ENCODE measurements around the gene ALG3. TPM values are rescaled to one million over a fixed set of nuclear protein-coding genes. Genes with fewer than 3 reads are reported as not detected.

The ALG3 gene
- total and polyA plus RNA-seq, 2 experiments from 2014 or later: 76.9 to 109 TPM

GRCh38 chr3:184283681-184284080 is 34.9 kb upstream of the ALG3 start:
- DNase-seq (ENCODE audit: low spot score) (no peak), ATAC-seq (no peak)
- Histone ChIP-seq H3K4me2 (no peak overlapping the region), H3K4me3 (no peak overlapping the region), H3K27me3 (ENCODE audit: insufficient read depth) (no peaks in the 10 kb centered on the region), H2AFZ (no peak overlapping the region), H3F3A (replicated peaks; ENCODE audit: low read depth) (no peaks in the 10 kb centered on the region), H3K4me1 (ENCODE audit: insufficient read depth) (no peaks in the 10 kb centered on the region), H3K27ac (ENCODE audit: low read depth) (no peak overlapping the region), H4K20me1 (replicated peaks; ENCODE audit: insufficient read depth) (no peaks in the 10 kb centered on the region), H3K79me2 (replicated peaks; ENCODE audit: insufficient read depth) (no peaks in the 10 kb centered on the region), H3K9me2 (ENCODE audit: insufficient read depth) (no peaks in the 10 kb centered on the region), H3K36me3 (ENCODE audit: insufficient read depth) (no peaks in the 10 kb centered on the region)
- Mint-ChIP-seq H3K4me1 (peaks cover 5% of the 10 kb centered on the region; the same call in 1 of the 3 replicates), H3K9me3 (no peaks in the 10 kb centered on the region), H3K4me3 (no peak overlapping the region), H3K36me3 (ENCODE audit: low read depth) (no peaks in the 10 kb centered on the region), H3K27me3 (ENCODE audit: insufficient read depth, low read depth, poor library complexity) (peaks cover 13% of the 10 kb centered on the region), H3K27ac (no peak overlapping the region)
- TF ChIP-seq, protein P1, sequence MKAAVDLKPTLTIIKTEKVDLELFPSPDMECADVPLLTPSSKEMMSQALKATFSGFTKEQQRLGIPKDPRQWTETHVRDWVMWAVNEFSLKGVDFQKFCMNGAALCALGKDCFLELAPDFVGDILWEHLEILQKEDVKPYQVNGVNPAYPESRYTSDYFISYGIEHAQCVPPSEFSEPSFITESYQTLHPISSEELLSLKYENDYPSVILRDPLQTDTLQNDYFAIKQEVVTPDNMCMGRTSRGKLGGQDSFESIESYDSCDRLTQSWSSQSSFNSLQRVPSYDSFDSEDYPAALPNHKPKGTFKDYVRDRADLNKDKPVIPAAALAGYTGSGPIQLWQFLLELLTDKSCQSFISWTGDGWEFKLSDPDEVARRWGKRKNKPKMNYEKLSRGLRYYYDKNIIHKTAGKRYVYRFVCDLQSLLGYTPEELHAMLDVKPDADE (IDR thresholded peaks at IDR 0.05): no peak

DNA sequence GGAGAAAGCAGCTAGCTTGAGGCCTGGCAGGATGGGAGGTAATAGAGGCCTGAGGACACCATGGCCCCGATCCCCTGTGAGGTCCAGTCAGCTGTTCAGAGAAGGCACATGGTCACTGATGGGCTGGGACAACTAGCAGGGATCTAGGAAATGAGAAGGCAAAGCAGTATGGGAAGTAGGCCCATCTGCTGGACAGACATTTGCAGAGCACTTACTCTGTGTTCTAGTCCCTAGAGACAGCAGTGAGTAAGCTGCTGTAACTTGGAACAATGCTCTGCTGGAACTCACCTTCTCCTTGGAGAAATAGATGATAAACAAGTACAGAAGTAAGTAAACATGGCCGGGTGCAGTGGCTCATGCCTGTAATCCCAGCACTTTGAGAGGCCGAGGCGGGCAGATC is 34.2 kb upstream of the ALG3 start:
- Histone ChIP-seq H3K79me2 (replicated peaks; ENCODE audit: insufficient read depth) (no peaks in the 10 kb centered on the region), H4K20me1 (replicated peaks; ENCODE audit: insufficient read depth) (no peaks in the 10 kb centered on the region), H3K36me3 (ENCODE audit: insufficient read depth) (no peaks in the 10 kb centered on the region), H3K4me1 (ENCODE audit: insufficient read depth) (no peaks in the 10 kb centered on the region), H3F3A (replicated peaks; ENCODE audit: low read depth) (no peaks in the 10 kb centered on the region), H3K4me2 (no peak overlapping the region), H3K27ac (ENCODE audit: low read depth) (no peak overlapping the region), H2AFZ (no peak overlapping the region), H3K9me2 (ENCODE audit: insufficient read depth) (no peaks in the 10 kb centered on the region), H3K27me3 (ENCODE audit: insufficient read depth) (peaks cover 2% of the 10 kb centered on the region; the same call in 1 of the 2 replicates), H3K4me3 (no peak overlapping the region)
- Mint-ChIP-seq H3K27me3 (ENCODE audit: insufficient read depth, low read depth, poor library complexity) (peaks cover 14% of the 10 kb centered on the region), H3K4me1 (peaks cover 5% of the 10 kb centered on the region; the same call in 1 of the 3 replicates), H3K27ac (no peak overlapping the region), H3K9me3 (no peaks in the 10 kb centered on the region), H3K4me3 (no peak overlapping the region), H3K36me3 (ENCODE audit: low read depth) (no peaks in the 10 kb centered on the region)
- no peak for DNase-seq (ENCODE audit: low spot score)
- no peak for ATAC-seq
- no peak for TF ChIP-seq JUNB (IDR thresholded peaks at IDR 0.05; ENCODE audit: unreplicated experiment)
- TF ChIP-seq ZNF331 (CRISPR knock-in tag; IDR thresholded peaks at IDR 0.05; ENCODE audit: low read depth): peak; percentile 52; the same call in 1 of the 2 replicates

DNA sequence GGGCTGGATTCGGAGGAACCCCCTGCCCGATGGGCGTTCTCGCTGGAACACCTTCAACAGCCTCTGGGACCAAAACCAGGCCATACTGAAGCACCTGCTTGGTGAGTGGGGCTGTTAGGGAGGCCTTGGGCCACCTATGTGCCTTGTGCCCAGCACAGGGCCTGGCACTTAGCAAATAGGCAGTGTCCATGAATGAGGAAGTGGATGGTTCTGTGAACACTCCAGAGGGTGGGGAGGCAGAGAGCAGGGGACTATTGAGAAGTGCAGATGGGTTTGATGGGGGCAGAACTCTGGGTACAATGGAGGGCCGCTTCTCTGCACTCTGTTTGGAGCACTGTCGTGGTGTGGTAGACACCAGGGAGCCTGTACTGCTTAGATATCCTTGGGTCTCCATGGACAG is 28.6 kb upstream of the ALG3 start:
- H3K36me3 Mint-ChIP-seq (ENCODE audit: low read depth): no peaks in the 10 kb centered on the region
- H3K27ac Mint-ChIP-seq: no peak overlapping the region
- Histone ChIP-seq H3K27ac (ENCODE audit: low read depth) (no peak overlapping the region), H3K4me3 (no peak overlapping the region), H3F3A (replicated peaks; ENCODE audit: low read depth) (no peaks in the 10 kb centered on the region), H3K4me2 (no peak overlapping the region), H4K20me1 (replicated peaks; ENCODE audit: insufficient read depth) (no peaks in the 10 kb centered on the region), H3K27me3 (ENCODE audit: insufficient read depth) (peaks cover 54% of the 10 kb centered on the region), H3K9me2 (ENCODE audit: insufficient read depth) (no peaks in the 10 kb centered on the region; the same call in 1 of the 2 replicates), H3K4me1 (ENCODE audit: insufficient read depth) (no peaks in the 10 kb centered on the region), H2AFZ (no peak overlapping the region), H3K36me3 (ENCODE audit: insufficient read depth) (no peaks in the 10 kb centered on the region), H3K79me2 (replicated peaks; ENCODE audit: insufficient read depth) (no peaks in the 10 kb centered on the region)
- H3K4me3 Mint-ChIP-seq: no peak overlapping the region
- DNase-seq (ENCODE audit: low spot score) (no peak), ATAC-seq (no peak)
- peaks cover 7% of the 10 kb centered on the region; the same call in 2 of the 3 replicates for H3K4me1 Mint-ChIP-seq
- H3K9me3 Mint-ChIP-seq: no peaks in the 10 kb centered on the region; the same call in 2 of the 3 replicates
- peaks cover 33% of the 10 kb centered on the region for H3K27me3 Mint-ChIP-seq (ENCODE audit: insufficient read depth, low read depth, poor library complexity)
- TF ChIP-seq ZNF462 (CRISPR knock-in tag; IDR thresholded peaks at IDR 0.05) (no peak), EZH2phosphoT487 (IDR thresholded peaks at IDR 0.05; ENCODE audit: unreplicated experiment) (no peak), EZH2 (IDR thresholded peaks at IDR 0.05; ENCODE audit: low read depth, unreplicated experiment) (no peak)

Measured in GM23338 (cell line).